Measurements from ENCODE around the gene PLGRKT.

PLGRKT gene

DNA sequence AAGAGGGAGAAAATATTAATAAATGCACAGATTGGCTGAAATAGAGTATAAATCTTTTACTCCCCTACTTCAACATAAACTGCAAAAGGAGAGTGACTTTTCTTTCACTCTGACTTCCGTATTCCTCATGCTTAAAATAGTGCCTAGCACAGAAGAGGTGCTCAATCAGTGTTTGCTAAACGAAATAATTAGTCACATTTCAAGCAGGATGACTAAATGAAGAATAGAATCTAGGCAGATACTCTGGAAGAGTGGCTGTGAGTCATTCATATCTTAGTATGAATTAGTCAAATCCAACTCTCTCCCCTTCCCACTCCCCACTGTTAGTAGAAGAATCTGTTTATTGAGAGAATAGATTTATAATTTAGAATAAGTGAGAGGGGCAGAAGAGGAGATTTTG lies 17.5 kb upstream of the PLGRKT start:
- no peaks in the 10 kb centered on the region for H3K9me3 ChIP-seq (ENCODE audit: control insufficient read depth, low read length)
- no peaks in the 10 kb centered on the region for H3K36me3 ChIP-seq (ENCODE audit: control insufficient read depth, insufficient read depth, low read length)
- no peaks in the 10 kb centered on the region for H3K4me1 ChIP-seq
- TF ChIP-seq, protein P1, sequence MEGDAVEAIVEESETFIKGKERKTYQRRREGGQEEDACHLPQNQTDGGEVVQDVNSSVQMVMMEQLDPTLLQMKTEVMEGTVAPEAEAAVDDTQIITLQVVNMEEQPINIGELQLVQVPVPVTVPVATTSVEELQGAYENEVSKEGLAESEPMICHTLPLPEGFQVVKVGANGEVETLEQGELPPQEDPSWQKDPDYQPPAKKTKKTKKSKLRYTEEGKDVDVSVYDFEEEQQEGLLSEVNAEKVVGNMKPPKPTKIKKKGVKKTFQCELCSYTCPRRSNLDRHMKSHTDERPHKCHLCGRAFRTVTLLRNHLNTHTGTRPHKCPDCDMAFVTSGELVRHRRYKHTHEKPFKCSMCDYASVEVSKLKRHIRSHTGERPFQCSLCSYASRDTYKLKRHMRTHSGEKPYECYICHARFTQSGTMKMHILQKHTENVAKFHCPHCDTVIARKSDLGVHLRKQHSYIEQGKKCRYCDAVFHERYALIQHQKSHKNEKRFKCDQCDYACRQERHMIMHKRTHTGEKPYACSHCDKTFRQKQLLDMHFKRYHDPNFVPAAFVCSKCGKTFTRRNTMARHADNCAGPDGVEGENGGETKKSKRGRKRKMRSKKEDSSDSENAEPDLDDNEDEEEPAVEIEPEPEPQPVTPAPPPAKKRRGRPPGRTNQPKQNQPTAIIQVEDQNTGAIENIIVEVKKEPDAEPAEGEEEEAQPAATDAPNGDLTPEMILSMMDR (IDR thresholded peaks at IDR 0.05), result no peak
- no peaks in the 10 kb centered on the region for H3K27me3 ChIP-seq (ENCODE audit: control insufficient read depth, insufficient read depth, low read length)
- no peaks in the 10 kb centered on the region for H3K79me2 ChIP-seq
- no peak overlapping the region for H3K4me3 ChIP-seq (ENCODE audit: low read depth, low read length)
- H2AFZ ChIP-seq, result no peak overlapping the region
- H3K27ac ChIP-seq, result no peak overlapping the region
- no peak overlapping the region for H3K4me2 ChIP-seq (ENCODE audit: low read length)
- H3K9ac ChIP-seq, result no peak overlapping the region

DNA sequence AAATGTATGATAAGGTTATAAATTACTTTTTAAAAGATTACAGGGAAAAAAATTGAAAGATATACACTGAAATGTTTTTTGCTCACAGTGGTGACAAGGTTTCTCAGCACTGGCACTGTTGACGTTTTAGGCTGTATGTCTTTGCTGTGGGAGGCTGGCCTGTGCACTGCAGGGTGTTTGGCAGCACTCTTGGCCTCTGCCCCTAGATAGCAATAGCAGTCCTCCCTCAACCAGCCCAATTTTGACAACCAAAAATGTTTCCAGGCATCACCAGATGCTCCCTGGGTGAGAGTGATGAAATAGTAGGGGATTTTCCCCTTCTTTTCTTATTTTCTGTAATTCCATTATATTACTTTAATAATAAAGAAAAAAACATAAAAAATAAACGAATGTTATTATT lies 15.9 kb upstream of the PLGRKT start:
- no peak overlapping the region for H3K27ac ChIP-seq
- H3K36me3 ChIP-seq (ENCODE audit: control insufficient read depth, insufficient read depth, low read length), result no peaks in the 10 kb centered on the region
- H3K4me3 ChIP-seq (ENCODE audit: low read depth, low read length), result no peak overlapping the region
- TF ChIP-seq, protein P1 (IDR thresholded peaks at IDR 0.05), result no peak
- H3K4me1 ChIP-seq, result peaks cover 4% of the 10 kb centered on the region
- H3K27me3 ChIP-seq (ENCODE audit: control insufficient read depth, insufficient read depth, low read length), result no peaks in the 10 kb centered on the region
- H3K9ac ChIP-seq, result no peak overlapping the region
- no peaks in the 10 kb centered on the region for H3K9me3 ChIP-seq (ENCODE audit: control insufficient read depth, low read length)
- no peak overlapping the region for H3K4me2 ChIP-seq (ENCODE audit: low read length)
- H2AFZ ChIP-seq, result no peak overlapping the region
- no peaks in the 10 kb centered on the region for H3K79me2 ChIP-seq

DNA sequence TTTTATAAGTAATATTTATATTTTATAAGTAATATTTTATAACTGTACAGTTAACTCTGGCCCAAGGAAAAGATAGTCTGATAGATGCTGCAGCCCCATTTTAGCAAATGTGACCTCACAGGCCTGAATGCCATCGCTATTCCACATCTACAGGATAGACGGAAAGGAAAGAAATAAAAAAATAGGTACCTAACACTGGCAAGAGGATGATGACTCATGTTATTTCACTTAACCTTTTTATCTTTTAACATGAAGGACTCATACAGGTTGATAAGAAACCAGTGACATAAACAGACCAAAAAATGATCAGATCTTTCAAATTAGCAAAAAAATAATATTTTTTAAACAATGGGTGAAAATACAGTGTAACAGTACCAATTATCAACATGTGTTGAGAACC lies 15.3 kb upstream of the PLGRKT start:
- Histone ChIP-seq H3K9ac (no peak overlapping the region), H3K4me2 (ENCODE audit: low read length) (no peak overlapping the region), H3K36me3 (ENCODE audit: control insufficient read depth, insufficient read depth, low read length) (no peaks in the 10 kb centered on the region), H2AFZ (no peak overlapping the region), H3K4me3 (ENCODE audit: low read depth, low read length) (no peak overlapping the region), H3K27ac (no peak overlapping the region), H3K9me3 (ENCODE audit: control insufficient read depth, low read length) (no peaks in the 10 kb centered on the region), H3K79me2 (no peaks in the 10 kb centered on the region), H3K27me3 (ENCODE audit: control insufficient read depth, insufficient read depth, low read length) (no peaks in the 10 kb centered on the region), H3K4me1 (peaks cover 4% of the 10 kb centered on the region)
- TF ChIP-seq, protein P1 (IDR thresholded peaks at IDR 0.05), result no peak

DNA sequence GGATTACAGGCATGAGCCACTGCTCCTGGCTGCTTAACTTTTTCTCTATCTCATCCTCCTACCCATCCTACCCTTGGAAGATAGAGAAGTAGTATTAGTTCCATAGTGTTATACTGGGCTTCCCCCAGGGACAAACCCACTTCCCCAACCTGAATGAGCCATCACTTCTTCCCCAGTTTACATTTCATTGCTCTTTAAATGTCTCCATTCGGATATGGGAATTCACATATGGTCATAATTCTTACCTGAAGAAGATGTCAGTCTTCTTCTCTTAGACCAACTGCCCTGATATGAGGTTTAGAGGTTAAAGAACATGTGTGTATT lies 14.5 kb upstream of the PLGRKT start:
- Histone ChIP-seq H3K79me2 (no peaks in the 10 kb centered on the region), H3K36me3 (ENCODE audit: control insufficient read depth, insufficient read depth, low read length) (no peaks in the 10 kb centered on the region), H3K4me2 (ENCODE audit: low read length) (no peak overlapping the region), H2AFZ (no peak overlapping the region), H3K4me1 (peaks cover 4% of the 10 kb centered on the region), H3K27ac (no peak overlapping the region), H3K9me3 (ENCODE audit: control insufficient read depth, low read length) (no peaks in the 10 kb centered on the region), H3K4me3 (ENCODE audit: low read depth, low read length) (no peak overlapping the region), H3K27me3 (ENCODE audit: control insufficient read depth, insufficient read depth, low read length) (no peaks in the 10 kb centered on the region), H3K9ac (no peak overlapping the region)
- TF ChIP-seq, protein P1 (IDR thresholded peaks at IDR 0.05), result no peak

DNA sequence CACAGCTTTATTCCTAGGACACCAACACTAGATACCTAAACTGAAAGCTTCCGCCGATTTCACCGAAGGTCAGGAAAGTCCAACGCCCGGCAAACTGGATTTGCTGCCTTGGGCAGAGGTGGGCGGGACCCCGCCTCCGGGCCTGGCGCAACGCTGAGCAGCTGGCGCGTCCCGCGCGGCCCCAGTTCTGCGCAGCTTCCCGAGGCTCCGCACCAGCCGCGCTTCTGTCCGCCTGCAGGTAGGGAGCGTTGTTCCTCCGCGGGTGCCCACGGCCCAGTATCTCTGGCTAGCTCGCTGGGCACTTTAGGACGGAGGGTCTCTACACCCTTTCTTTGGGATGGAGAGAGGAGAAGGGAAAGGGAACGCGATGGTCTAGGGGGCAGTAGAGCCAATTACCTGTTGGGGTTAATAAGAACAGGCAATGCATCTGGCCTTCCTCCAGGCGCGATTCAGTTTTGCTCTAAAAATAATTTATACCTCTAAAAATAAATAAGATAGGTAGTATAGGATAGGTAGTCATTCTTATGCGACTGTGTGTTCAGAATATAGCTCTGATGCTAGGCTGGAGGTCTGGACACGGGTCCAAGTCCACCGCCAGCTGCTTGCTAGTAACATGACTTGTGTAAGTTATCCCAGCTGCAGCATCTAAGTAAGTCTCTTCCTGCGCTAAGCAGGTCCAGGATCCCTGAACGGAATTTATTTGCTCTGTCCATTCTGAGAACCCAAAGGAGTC lies 12.8 kb upstream of the PLGRKT start, which contains the start of gene CD274:
Gene CD274 (plus strand): TSS at position 184 of the 733 bp plus-strand sequence. CDS start 5,572 bp downstream, outside the sequence.
- Histone ChIP-seq H3K4me1 (peaks cover 4% of the 10 kb centered on the region), H3K9ac (peak within 1 kb of the TSS; percentile 28), H3K27me3 (ENCODE audit: control insufficient read depth, insufficient read depth, low read length) (no peaks in the 10 kb centered on the region), H3K4me3 (ENCODE audit: low read depth, low read length) (peak within 1 kb of the TSS; percentile 58), H3K79me2 (no peaks in the 10 kb centered on the region), H3K9me3 (ENCODE audit: control insufficient read depth, low read length) (no peaks in the 10 kb centered on the region), H3K27ac (peak within 1 kb of the TSS; percentile 87), H3K36me3 (ENCODE audit: control insufficient read depth, insufficient read depth, low read length) (no peaks in the 10 kb centered on the region), H2AFZ (peak within 1 kb of the TSS; percentile 89), H3K4me2 (ENCODE audit: low read length) (peak within 1 kb of the TSS; percentile 52)
- TF ChIP-seq, protein P1 (IDR thresholded peaks at IDR 0.05), result peak; percentile 57

Data from parathyroid adenoma (tissue), 2 donors.